Keratinocyte (primary cell): ENCODE results near the gene ARID1B.

Experiments used
- EZH2 ChIP-seq: IDR thresholded peaks from one replicate; pipeline ENCODE4 v1.6.1; 2012; ENCODE audit warnings: inconsistent platforms, mild to moderate bottlenecking, low read length, moderate library complexity
- TF ChIP-seq, protein P1 (sequence below), 3 experiments: IDR thresholded peaks in 1 of 3; conservative IDR thresholded peaks in 1 of 3; optimal IDR thresholded peaks in 1 of 3; 2 replicates in 2 of 3; 3 replicates in 1 of 3; pipeline versions ENCODE3 to v1.5.1; 2011; ENCODE audit warnings: low read length in 3 of 3, mild to moderate bottlenecking in 3 of 3, moderate library complexity in 2 of 3, control low read depth in 1 of 3, inconsistent platforms in 1 of 3; ENCODE audit not compliant: insufficient read depth in 2 of 3; ENCODE audit errors: extremely low read depth in 1 of 3

DNA sequence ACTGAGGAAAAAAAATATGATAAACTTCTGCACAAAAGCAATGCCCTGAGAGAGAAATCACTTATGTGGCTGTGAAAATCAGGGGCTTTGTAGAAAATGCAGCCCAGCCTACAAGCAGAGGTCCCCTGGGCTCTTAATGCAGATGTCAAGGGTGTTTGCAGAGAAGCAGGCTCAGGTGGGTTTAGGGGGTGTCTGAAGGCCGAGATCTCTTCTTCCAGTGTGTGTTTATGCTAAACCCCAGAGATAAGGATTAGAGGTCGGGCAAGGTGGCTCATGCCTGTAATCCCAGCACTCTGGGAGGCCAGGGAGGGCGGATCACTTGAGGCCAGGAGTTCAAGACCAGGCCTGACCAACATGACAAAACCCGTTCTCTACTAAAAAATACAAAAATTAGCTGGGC is 467.6 kb downstream of the ARID1B start:
- TF ChIP-seq, protein P1, sequence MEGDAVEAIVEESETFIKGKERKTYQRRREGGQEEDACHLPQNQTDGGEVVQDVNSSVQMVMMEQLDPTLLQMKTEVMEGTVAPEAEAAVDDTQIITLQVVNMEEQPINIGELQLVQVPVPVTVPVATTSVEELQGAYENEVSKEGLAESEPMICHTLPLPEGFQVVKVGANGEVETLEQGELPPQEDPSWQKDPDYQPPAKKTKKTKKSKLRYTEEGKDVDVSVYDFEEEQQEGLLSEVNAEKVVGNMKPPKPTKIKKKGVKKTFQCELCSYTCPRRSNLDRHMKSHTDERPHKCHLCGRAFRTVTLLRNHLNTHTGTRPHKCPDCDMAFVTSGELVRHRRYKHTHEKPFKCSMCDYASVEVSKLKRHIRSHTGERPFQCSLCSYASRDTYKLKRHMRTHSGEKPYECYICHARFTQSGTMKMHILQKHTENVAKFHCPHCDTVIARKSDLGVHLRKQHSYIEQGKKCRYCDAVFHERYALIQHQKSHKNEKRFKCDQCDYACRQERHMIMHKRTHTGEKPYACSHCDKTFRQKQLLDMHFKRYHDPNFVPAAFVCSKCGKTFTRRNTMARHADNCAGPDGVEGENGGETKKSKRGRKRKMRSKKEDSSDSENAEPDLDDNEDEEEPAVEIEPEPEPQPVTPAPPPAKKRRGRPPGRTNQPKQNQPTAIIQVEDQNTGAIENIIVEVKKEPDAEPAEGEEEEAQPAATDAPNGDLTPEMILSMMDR (optimal IDR thresholded peaks at IDR 0.05 in 1 of 3, IDR thresholded peaks at IDR 0.05 in 1 of 3, conservative IDR thresholded peaks at IDR 0.05 in 1 of 3; ENCODE audit: extremely low read depth in 1 of 3, insufficient read depth in 2 of 3, low read length in 3 of 3), result no peak
- TF ChIP-seq EZH2, result no peak
